ENCODE measurements around the gene UTP3. TPM values are rescaled to one million over a fixed set of nuclear protein-coding genes. Genes with fewer than 3 reads are reported as not detected.
"Not testable (repeated sequence)": the region's sequence is repeated elsewhere in the genome, so short reads cannot be mapped to it uniquely, and the experiment has no call there.

The UTP3 gene
- total and polyA plus RNA-seq, 4 donors, result 6.5 to 12.8 (median 10.9) TPM

DNA sequence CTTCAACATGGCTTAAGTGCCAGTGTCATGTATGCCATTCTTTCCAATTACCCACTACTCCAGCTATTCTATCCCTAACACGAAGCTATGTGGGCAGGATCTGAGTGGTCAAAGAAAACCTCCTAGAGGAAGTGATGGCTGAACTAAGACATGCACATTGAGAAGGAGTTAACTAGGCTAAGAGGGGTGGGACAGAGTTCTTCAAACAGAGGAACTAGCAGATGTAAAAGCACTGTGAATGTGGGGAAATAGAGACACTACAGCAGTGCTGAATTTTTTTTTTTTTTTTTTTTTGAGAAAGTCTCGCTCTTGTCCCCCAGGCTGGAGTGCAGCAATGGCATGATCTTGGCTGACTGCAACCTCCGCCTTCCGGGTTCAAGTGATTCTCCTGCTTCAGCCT lies 28.2 kb upstream of the UTP3 start:
- H3K4me3 ChIP-seq (ENCODE audit: low read depth in 1 of 3, low read length in 3 of 3), result no peak overlapping the region
- TF ChIP-seq HNF4A (conservative IDR thresholded peaks at IDR 0.05), result no peak
- TF ChIP-seq TAF1 (conservative IDR thresholded peaks at IDR 0.05), result no peak
- TF ChIP-seq FOXA2 (IDR thresholded peaks at IDR 0.05), result no peak
- TF ChIP-seq, protein P1, sequence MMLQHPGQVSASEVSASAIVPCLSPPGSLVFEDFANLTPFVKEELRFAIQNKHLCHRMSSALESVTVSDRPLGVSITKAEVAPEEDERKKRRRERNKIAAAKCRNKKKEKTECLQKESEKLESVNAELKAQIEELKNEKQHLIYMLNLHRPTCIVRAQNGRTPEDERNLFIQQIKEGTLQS (IDR thresholded peaks at IDR 0.05), result no peak
- TF ChIP-seq, protein P2, sequence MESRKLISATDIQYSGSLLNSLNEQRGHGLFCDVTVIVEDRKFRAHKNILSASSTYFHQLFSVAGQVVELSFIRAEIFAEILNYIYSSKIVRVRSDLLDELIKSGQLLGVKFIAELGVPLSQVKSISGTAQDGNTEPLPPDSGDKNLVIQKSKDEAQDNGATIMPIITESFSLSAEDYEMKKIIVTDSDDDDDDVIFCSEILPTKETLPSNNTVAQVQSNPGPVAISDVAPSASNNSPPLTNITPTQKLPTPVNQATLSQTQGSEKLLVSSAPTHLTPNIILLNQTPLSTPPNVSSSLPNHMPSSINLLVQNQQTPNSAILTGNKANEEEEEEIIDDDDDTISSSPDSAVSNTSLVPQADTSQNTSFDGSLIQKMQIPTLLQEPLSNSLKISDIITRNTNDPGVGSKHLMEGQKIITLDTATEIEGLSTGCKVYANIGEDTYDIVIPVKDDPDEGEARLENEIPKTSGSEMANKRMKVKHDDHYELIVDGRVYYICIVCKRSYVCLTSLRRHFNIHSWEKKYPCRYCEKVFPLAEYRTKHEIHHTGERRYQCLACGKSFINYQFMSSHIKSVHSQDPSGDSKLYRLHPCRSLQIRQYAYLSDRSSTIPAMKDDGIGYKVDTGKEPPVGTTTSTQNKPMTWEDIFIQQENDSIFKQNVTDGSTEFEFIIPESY (IDR thresholded peaks at IDR 0.05), result no peak
- TF ChIP-seq GABPA (IDR thresholded peaks at IDR 0.05 in 1 of 2, conservative IDR thresholded peaks at IDR 0.05 in 1 of 2), result no peak
- no peak for TF ChIP-seq FOXA1 (IDR thresholded peaks at IDR 0.05)
- no peak for TF ChIP-seq JUND (IDR thresholded peaks at IDR 0.05)
- TF ChIP-seq HNF4G (IDR thresholded peaks at IDR 0.05), result no peak

DNA sequence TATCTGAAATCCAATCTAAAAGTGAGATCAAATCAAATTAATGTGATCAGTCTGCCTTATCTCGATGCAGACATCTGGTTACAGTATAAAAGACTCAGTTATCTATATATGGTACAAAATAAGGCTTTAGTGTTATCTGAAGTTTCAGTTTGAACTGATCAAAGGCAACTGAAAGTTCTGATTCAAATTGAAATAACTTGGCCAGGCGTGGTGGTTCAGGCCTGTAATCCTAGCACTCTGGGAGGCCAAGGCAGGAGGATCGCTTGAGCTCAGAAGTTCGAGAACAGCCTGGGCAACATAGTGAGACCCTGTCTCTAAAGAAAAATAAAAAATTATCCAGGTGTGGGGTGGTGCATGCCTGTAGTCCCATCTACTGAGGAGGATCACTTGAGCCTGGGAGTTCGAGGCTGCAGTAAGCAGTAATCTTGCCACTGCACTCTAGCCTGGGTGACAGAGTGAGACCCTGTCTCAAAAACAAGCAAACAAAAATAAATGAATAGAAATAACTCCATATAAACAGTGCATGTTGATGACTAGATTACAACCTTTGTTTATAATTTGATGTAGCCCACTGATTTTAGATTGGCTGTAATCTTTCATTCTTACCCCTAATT lies 26.9 kb upstream of the UTP3 start:
- H3K4me3 ChIP-seq (ENCODE audit: low read depth in 1 of 3, low read length in 3 of 3); H3K9ac ChIP-seq (ENCODE audit: low read depth in 1 of 2, low read length in 2 of 2): not testable (repeated sequence)
- WGBS, result 87% methylated on average over 5 of the region's 5 CpGs

More for the DNA sequence above, 28.2 kb upstream of the UTP3 start:
- Histone ChIP-seq H3K9me3 (ENCODE audit: control insufficient read depth in 4 of 4, low read length in 3 of 4) (no peaks in the 10 kb centered on the region), H3K36me3 (ENCODE audit: control insufficient read depth in 4 of 4, insufficient read depth in 3 of 4, low read depth in 1 of 4, low read length in 3 of 4) (no peaks in the 10 kb centered on the region), H3K27me3 (ENCODE audit: control insufficient read depth in 4 of 4, insufficient read depth in 4 of 4, low read length in 3 of 4) (no peaks in the 10 kb centered on the region), H3K27ac (ENCODE audit: low read depth in 1 of 2, low read length in 2 of 2) (no peak overlapping the region), H3K9ac (ENCODE audit: low read depth in 1 of 2, low read length in 2 of 2) (no peak overlapping the region), H3K4me1 (ENCODE audit: control insufficient read depth in 4 of 4, insufficient read depth in 4 of 4, low read length in 3 of 4) (no peaks in the 10 kb centered on the region)
- no peak for DNase-seq (ENCODE audit: low spot score)
- WGBS, result 86% methylated on average over 4 of the region's 4 CpGs

DNA sequence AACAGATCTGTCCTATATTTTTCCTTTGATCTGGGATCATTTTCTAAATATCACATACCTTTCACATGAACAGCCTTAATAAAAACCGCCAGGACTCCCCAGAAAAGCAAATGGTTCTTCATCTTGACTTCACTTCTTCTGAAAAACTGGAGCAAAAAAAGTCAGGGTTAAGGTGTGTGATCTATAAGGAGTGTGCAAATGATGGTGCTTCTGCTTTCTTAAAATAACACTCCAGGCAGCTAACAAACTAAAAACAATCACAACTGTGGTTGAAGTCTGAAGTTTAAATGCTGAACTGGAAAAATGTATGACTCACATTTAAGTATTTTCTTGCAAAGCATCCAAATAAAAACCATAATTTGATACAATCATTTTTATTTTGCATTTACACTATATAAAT lies 22.0 kb upstream of the UTP3 start, which contains the start of gene JCHAIN:
Gene JCHAIN (minus strand): TSS at position 140 of the 400 bp plus-strand sequence. CDS start 18 bp downstream, at position 122.
- TF ChIP-seq FOXA1 (IDR thresholded peaks at IDR 0.05) (no peak), SP1 (IDR thresholded peaks at IDR 0.05) (no peak), FOXA2 (IDR thresholded peaks at IDR 0.05) (no peak), TAF1 (conservative IDR thresholded peaks at IDR 0.05) (no peak), HNF4A (conservative IDR thresholded peaks at IDR 0.05) (no peak)
- TF ChIP-seq, protein P2 (IDR thresholded peaks at IDR 0.05), result no peak
- TF ChIP-seq, protein P1 (IDR thresholded peaks at IDR 0.05), result no peak
- Histone ChIP-seq H3K27me3 (ENCODE audit: control insufficient read depth in 4 of 4, insufficient read depth in 4 of 4, low read length in 3 of 4) (no peaks in the 10 kb centered on the region), H3K27ac (ENCODE audit: low read depth in 1 of 2, low read length in 2 of 2) (no peak within 1 kb of the TSS), H3K9me3 (ENCODE audit: control insufficient read depth in 4 of 4, low read length in 3 of 4) (no peaks in the 10 kb centered on the region), H3K4me3 (ENCODE audit: low read depth in 1 of 3, low read length in 3 of 3) (no peak within 1 kb of the TSS), H3K4me1 (ENCODE audit: control insufficient read depth in 4 of 4, insufficient read depth in 4 of 4, low read length in 3 of 4) (no peaks in the 10 kb centered on the region), H3K36me3 (ENCODE audit: control insufficient read depth in 4 of 4, insufficient read depth in 3 of 4, low read depth in 1 of 4, low read length in 3 of 4) (no peaks in the 10 kb centered on the region), H3K9ac (ENCODE audit: low read depth in 1 of 2, low read length in 2 of 2) (no peak within 1 kb of the TSS)
- 91% methylated on average over 1 of the region's 1 CpG for WGBS
- DNase-seq (ENCODE audit: low spot score), result no peak

More for the DNA sequence above, 26.9 kb upstream of the UTP3 start:
- not testable (repeated sequence) for H3K4me1 ChIP-seq (ENCODE audit: control insufficient read depth in 4 of 4, insufficient read depth in 4 of 4, low read length in 3 of 4); H3K9me3 ChIP-seq (ENCODE audit: control insufficient read depth in 4 of 4, low read length in 3 of 4); H3K27me3 ChIP-seq (ENCODE audit: control insufficient read depth in 4 of 4, insufficient read depth in 4 of 4, low read length in 3 of 4); H3K27ac ChIP-seq (ENCODE audit: low read depth in 1 of 2, low read length in 2 of 2); DNase-seq (ENCODE audit: low spot score); H3K36me3 ChIP-seq (ENCODE audit: control insufficient read depth in 4 of 4, insufficient read depth in 3 of 4, low read depth in 1 of 4, low read length in 3 of 4)
